OCI-M2 (cell line): ENCODE results near the gene ANKRD42.
"Not testable (repeated sequence)": the region's sequence is repeated elsewhere in the genome, so short reads cannot be mapped to it uniquely, and the experiment has no call there.

ENCODE experiments used
- DNase-seq: peaks from one replicate; lab custom pipeline; 2025; ENCODE audit not compliant: unreplicated experiment; lab: John Stamatoyannopoulos, UW

ANKRD42 gene

DNA sequence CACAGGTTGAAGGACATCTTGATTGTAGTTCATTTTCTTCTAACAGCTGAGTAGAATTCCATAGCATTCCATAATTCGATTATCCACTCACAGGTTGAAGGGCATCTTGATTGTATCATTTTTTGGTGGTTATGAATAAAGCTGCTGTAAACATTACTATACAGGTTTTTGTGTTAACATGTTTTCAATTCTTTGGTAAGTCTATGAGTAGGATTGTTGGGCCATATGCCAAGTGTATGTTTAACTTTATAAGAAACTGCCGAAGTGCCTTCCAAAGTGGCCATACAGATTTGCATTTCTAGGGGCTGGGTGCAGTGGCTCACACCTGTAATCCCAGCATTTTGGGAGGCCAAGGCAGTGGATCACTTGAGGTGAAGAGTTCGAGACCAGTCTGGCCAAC is 44.6 kb downstream of the ANKRD42 start:
- DNase-seq = no peak

DNA sequence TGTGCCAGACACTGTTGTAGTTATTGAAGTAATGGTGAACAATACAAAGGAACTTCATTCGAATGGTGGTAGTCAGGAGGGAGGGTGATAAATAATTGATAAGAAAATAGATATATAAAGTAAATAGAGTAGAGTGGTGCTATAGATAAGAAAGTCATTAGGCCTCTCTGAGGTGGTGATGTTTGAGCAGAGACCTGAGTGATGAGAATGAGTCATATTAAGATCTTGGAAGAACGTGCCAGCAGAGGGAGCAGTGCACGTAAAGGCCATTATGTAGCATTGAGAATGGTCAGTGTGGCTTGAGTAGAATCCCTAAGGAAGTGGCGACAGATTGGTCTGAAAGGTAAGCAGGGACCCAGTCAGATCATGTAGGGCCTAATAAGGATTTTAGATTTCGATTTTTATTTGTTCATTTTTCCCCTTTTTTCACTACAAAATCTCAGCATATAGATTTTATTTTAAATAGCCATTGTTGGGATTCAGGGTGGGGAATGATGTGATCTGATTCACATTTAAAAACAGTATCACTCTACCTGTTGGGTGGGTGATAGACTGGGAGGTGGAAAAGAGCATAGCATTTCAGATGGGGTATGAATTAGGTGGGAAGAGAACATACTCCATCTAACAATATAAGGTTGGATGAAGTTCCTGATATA is 47.9 kb downstream of the ANKRD42 start:
- no peak for DNase-seq

DNA sequence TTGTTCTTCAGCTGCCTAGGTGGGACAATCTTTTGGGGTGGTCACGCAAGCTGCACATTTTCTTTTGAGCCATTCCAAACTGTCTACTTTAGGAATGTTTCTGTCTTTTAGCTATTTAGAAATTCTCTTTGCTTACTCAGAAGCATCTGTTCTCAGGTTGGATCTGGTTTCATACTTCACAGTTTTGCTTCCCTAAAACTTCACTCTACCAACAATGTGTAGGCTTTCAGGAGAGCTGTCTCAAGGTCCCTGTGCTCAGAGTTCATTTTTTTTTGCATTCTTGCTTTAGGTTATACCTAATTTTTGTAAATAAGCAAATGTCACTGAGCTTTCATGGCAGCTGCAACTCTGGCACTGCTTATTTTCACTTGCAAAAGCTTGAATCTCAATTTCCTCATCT is 55.9 kb downstream of the ANKRD42 start:
- DNase-seq = no peak

GRCh38 chr11:83249972-83250593 is 56.6 kb downstream of the ANKRD42 start:
- DNase-seq = no peak

- DNase-seq = no peak
Measured at GRCh38 chr11:83252266-83252665, 58.8 kb downstream of the ANKRD42 start.

DNA sequence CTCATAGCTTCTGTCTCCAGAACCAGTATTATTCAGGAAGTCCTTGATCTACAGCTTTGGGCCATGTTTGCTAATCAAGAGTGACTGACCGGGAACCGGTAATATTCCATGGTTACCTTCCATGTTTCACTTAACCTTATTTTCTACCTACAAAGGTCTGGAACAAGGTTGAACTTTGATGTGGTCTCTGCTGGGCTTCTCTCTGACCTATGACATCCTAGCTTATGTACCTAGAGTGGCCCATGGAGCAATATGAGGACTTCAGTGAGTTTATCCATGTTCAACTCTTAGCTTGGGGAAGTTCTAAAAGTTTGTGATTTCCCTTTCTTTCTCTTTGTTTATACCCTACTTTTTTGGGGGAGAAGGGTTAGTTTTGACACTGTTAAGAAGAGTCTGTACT is 59.4 kb downstream of the ANKRD42 start:
- DNase-seq = no peak

- no peak for DNase-seq
Measured at GRCh38 chr11:83255366-83255765, 61.9 kb downstream of the ANKRD42 start.

DNA sequence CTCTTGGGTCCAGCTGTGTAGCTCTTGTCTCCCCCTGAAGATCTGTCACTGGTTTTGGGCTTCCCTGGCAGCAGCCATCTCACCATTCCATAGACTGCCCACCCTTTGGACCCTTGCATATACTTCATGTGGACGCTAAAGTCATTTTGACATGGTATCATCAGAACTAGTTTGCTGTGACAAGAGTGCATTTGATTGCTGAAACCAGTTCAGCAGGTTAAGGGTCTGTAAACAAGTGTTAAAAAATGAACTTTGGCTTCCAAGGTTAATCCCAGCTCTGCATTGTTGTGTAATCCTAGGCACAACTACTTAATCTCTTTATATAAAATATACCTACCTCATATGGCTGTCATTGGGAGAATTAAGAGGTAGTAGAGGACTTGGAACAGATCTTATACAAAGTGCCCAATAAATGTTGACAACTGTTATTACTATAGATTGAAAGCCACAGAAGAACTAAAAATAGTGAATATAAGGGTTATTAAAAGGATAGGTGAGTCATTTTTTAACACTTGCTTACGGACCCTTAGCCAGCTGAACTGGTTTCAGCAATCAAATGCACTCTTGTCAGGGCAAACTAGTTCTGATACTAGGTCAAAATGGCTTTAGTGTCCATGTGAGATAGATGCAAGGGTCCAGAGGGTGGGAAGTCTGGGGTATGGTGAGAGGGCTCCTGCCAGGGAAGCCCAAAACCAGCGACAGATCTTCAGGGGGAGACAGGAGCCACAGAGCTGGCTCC is 63.3 kb downstream of the ANKRD42 start:
- no peak for DNase-seq

- no peak for DNase-seq
Measured at GRCh38 chr11:83257761-83258168, 64.3 kb downstream of the ANKRD42 start.

- no peak for DNase-seq
Measured at GRCh38 chr11:83259559-83259958, 66.0 kb downstream of the ANKRD42 start.

DNA sequence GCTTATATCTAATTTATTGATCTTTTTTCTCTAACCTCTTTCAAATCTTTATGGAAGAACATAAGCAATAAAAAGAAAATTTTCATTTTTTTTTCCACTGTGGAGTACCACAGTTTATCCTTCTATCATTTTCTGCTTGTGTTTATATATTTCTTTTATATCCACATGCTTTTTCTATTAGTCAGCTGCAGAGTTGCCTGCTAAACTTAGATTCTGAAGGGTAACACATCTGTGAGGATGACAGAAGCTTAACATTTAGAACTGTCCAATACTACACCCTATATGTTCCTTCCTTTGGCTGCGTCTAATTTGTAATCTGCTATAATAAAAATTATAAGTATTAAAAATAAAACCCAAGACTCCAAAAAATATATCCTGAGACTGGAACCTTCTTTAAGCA is 71.8 kb downstream of the ANKRD42 start:
- DNase-seq = no peak

GRCh38 chr11:83269080-83269479 is 75.6 kb downstream of the ANKRD42 start:
- DNase-seq = not testable (repeated sequence)

DNA sequence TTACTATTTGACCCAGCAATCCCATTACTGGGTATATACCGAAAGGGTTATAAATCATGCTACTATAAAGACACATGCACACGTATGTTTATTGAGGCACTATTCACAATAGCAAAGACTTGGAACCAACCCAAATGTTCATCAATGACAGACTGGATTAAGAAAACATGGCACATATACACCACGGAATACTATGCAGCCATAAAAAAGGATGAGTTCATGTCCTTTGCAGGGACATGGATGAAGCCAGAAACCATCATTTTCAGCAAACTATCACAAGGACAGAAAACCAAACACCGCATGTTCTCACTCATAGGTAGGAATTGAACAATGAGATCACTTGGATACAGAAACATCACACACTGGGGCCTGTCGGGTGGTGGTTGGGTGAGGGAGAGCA is 78.2 kb downstream of the ANKRD42 start:
- not testable (repeated sequence) for DNase-seq

DNA sequence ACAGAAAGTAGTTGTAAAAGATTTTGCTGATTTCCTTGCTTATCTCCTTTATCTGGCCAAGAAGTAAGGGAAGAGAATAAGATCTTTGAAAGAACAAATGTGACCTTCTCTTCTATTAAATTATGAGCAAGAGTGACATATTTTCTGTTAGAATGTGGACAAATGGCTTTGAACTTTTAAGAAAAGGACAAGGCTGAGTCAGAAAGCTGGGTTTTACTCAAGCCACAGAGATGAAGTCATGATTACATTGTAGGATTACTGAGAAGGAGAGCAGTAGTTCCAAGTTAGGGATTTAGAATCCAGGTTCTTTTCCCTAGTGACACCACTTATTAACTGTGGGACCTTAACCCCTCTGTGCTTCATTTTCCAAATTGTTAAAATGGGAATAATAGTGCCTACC is 79.1 kb downstream of the ANKRD42 start:
- no peak for DNase-seq

- DNase-seq = no peak
Measured at GRCh38 chr11:83275888-83276641, 82.6 kb downstream of the ANKRD42 start.

GRCh38 chr11:83278351-83278750 is 84.8 kb downstream of the ANKRD42 start:
- no peak for DNase-seq

DNA sequence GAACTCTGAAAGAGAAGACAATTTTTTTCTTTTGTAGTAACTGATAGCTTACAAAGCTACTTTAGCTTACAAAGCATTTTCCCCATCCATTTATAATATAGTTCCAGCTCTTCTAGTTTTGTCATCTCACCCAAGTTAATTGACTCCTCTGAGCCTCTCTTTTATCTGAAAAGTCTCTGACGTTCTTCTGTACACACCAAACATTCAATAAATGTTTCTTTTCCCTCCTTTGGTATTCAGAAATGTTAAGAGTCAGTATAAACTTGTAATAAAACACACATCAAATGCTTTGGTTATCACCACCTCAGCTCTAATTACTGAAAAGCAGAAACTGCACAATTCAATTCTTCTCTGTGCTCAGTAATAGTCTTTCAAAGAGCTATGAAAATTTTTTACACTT is 86.7 kb downstream of the ANKRD42 start:
- DNase-seq = no peak

- no peak for DNase-seq
Measured at GRCh38 chr11:83282084-83282716, 88.7 kb downstream of the ANKRD42 start.

GRCh38 chr11:83284501-83285150 is 91.1 kb downstream of the ANKRD42 start:
- no peak for DNase-seq

DNA sequence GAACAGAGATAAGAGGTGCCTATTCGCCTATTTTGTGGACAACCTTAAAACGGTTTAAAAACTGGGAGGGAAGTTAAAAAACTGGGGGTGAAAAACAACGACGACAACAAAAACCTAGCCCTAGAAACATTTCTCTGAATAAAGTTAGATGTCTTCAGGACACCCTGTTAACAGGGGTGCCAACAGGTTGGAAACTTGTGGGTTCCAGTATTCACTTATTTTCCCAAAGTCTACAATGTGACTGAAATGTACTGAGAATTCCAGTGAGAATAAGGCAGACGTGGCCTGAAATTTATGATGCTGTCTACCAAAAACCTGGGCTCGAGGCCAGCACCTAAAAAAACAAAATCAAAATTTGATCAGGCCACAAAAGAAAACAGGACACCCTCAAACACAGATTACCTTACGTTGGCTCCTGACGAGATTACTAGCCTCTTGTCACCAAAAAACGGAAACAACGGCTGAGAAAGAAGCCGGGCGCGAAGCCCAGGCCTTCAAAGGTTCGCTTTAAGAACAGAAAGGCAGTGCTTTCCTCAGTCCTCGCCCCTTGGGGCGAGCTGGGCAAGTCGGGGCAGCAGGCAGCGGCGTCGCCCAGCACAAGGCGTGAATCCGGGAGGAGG is 91.7 kb downstream of the ANKRD42 start:
- no peak for DNase-seq
